Activated CD4-positive, alpha-beta T cell treated with anti-CD3 and anti-CD28 coated beads, Interleukin-2, amount 50 U/mL, for 48 hours (primary cell): Measurements from ENCODE around the gene SF3A2.
"Not testable (repeated sequence)": the region's sequence is repeated elsewhere in the genome, so short reads cannot be mapped to it uniquely, and the experiment has no call there.

Source experiments
- DNase-seq, 2 experiments: peaks; one replicate each; pipeline ENCODE4 v3.0.0-alpha.2; 2020

The SF3A2 gene

GRCh38 chr19:2277138-2277537 is 40.5 kb downstream of the SF3A2 start:
- no peak for DNase-seq

GRCh38 chr19:2278459-2279158 is 42.0 kb downstream of the SF3A2 start:
- no peak for DNase-seq

GRCh38 chr19:2280633-2281264 is 44.1 kb downstream of the SF3A2 start:
- DNase-seq = no peak

GRCh38 chr19:2281265-2282061 is 44.8 kb downstream of the SF3A2 start:
- DNase-seq = not testable (repeated sequence)

GRCh38 chr19:2282062-2282861 is 45.6 kb downstream of the SF3A2 start, which contains the start of gene PEAK3:
Gene PEAK3, minus strand, starts transcription at chr19:2282175. Its CDS starts 1,244 bp downstream, at chr19:2280931.
- no peak for DNase-seq

GRCh38 chr19:2282862-2283237 is 46.2 kb downstream of the SF3A2 start:
- DNase-seq = no peak

- no peak for DNase-seq
Measured at GRCh38 chr19:2283835-2284507, 47.3 kb downstream of the SF3A2 start.

GRCh38 chr19:2286402-2287140 is 49.9 kb downstream of the SF3A2 start:
- DNase-seq = no peak

GRCh38 chr19:2287585-2288337 is 51.1 kb downstream of the SF3A2 start:
- DNase-seq = no peak

GRCh38 chr19:2288338-2288817 is 51.8 kb downstream of the SF3A2 start:
- DNase-seq = no peak

GRCh38 chr19:2288818-2289713 is 52.4 kb downstream of the SF3A2 start:
- DNase-seq = no peak

- DNase-seq = peak; percentile 57 to 61
Measured at GRCh38 chr19:2289714-2290435, 53.3 kb downstream of the SF3A2 start.

GRCh38 chr19:2290441-2291184 is 54.0 kb downstream of the SF3A2 start:
- peak; percentile 28 to 29 for DNase-seq

- DNase-seq = no peak
Measured at GRCh38 chr19:2291185-2291751, 54.6 kb downstream of the SF3A2 start.

- DNase-seq = no peak
Measured at GRCh38 chr19:2294687-2295335, 58.2 kb downstream of the SF3A2 start.

GRCh38 chr19:2296141-2296540 is 59.5 kb downstream of the SF3A2 start:
- DNase-seq = no peak
